IMR-90 (cell line): ENCODE measurements around the gene PNRC2. TPM values are rescaled to one million over a fixed set of nuclear protein-coding genes. Genes with fewer than 3 reads are reported as not detected.

Source experiments
- ATAC-seq: fragments of 200-7000 bp; cut with Tn5 transposase; 2 replicates; pipeline ENCODE4 v1.9.1; 2020; ENCODE audit warnings: low read depth, mild to moderate bottlenecking, moderate library complexity
- BruUV-seq: library from RNA; stranded (reverse); fragments of 400-500 nt; replicated peaks from 2 replicates; lab custom pipeline; 2021; lab: Mats Ljungman, UMichigan
- CTCF ChIA-PET: fragments of 300-600 bp; formaldehyde crosslinking; extraction: SDS; loops from one replicate; lab custom pipeline; 2021; ENCODE audit warnings: antibody characterized with exemption; lab: Yijun Ruan, JAX
- POLR2A ChIA-PET: fragments of 300-600 bp; sonication (Branson Sonifier 250); formaldehyde crosslinking; loops from one replicate; lab custom pipeline; 2022; ENCODE audit warnings: antibody characterized with exemption; ENCODE audit not compliant: unreplicated experiment; lab: Charles Lee
- DNase-seq: peaks from one replicate; pipeline ENCODE4 v3.0.0; 2013
- H2AFZ ChIP-seq: replicated peaks from 2 replicates; pipeline ENCODE3; 2013; ENCODE audit warnings: low read length, mild to moderate bottlenecking; ENCODE audit not compliant: poor library complexity
- H2AK5ac ChIP-seq: 2 replicates; pipeline ENCODE4 v1.6.1; 2013; ENCODE audit warnings: low read depth, low read length, inconsistent platforms
- H2AK9ac ChIP-seq: replicated peaks from 2 replicates; pipeline ENCODE3; 2013; ENCODE audit warnings: mild to moderate bottlenecking, low read depth, low read length, moderate library complexity; ENCODE audit not compliant: poor library complexity
- H2BK120ac ChIP-seq: 2 replicates; pipeline ENCODE4 v1.6.1; 2013; ENCODE audit warnings: low read depth, low read length, inconsistent platforms
- H2BK15ac ChIP-seq: 3 replicates; pipeline ENCODE4 v1.6.1; 2013; ENCODE audit warnings: low read depth, low read length, inconsistent platforms
- H2BK20ac ChIP-seq: 2 replicates; pipeline ENCODE4 v1.6.1; 2013; ENCODE audit warnings: low read depth, mild to moderate bottlenecking, inconsistent platforms, low read length, moderate library complexity
- H2BK5ac ChIP-seq: 2 replicates; pipeline ENCODE4 v1.6.1; 2013; ENCODE audit warnings: mild to moderate bottlenecking, low read depth, low read length, inconsistent platforms; ENCODE audit not compliant: poor library complexity, severe bottlenecking
- H3K14ac ChIP-seq: replicated peaks from 2 replicates; pipeline ENCODE4 v1.6.1; 2013; ENCODE audit warnings: low read depth, low read length, inconsistent platforms
- H3K18ac ChIP-seq: 2 replicates; pipeline ENCODE4 v1.6.1; 2013; ENCODE audit warnings: low read depth, low read length, control low read depth
- H3K23ac ChIP-seq: 2 replicates; pipeline ENCODE4 v1.6.1; 2013; ENCODE audit warnings: low read depth, low read length, inconsistent platforms
- H3K27ac ChIP-seq: 2 replicates; pipeline ENCODE4 v1.5.1; 2013; ENCODE audit warnings: mild to moderate bottlenecking, control low read depth, low read length; ENCODE audit not compliant: insufficient read depth
- H3K27me3 ChIP-seq: 2 replicates; pipeline ENCODE4 v1.6.1; 2013; ENCODE audit warnings: low read length; ENCODE audit not compliant: control insufficient read depth, insufficient read depth
- H3K36me3 ChIP-seq: 2 replicates; pipeline ENCODE4 v1.6.1; 2013; ENCODE audit warnings: low read length, mixed read lengths; ENCODE audit not compliant: control insufficient read depth, insufficient read depth
- H3K4ac ChIP-seq: 2 replicates; pipeline ENCODE4 v1.6.1; 2013; ENCODE audit warnings: low read depth, low read length, inconsistent platforms
- H3K4me1 ChIP-seq: 2 replicates; pipeline ENCODE4 v1.6.1; 2013; ENCODE audit warnings: low read length, mixed read lengths; ENCODE audit not compliant: control insufficient read depth, insufficient read depth
- H3K4me2 ChIP-seq: 2 replicates; pipeline ENCODE4 v1.6.1; 2013; ENCODE audit warnings: low read depth, mild to moderate bottlenecking, control low read depth, low read length, moderate library complexity
- H3K4me3 ChIP-seq: 2 replicates; pipeline ENCODE4 v1.5.1; 2013; ENCODE audit warnings: low read depth, mild to moderate bottlenecking, control low read depth, low read length, moderate library complexity; ENCODE audit not compliant: insufficient read depth
- H3K56ac ChIP-seq: 2 replicates; pipeline ENCODE4 v1.6.1; 2013; ENCODE audit warnings: low read length, inconsistent platforms; ENCODE audit not compliant: insufficient read depth; ENCODE audit errors: extremely low read depth
- H3K79me1 ChIP-seq, 2 experiments: 2 replicates each; pipeline ENCODE4 v1.6.1; 2013; ENCODE audit warnings: low read length in 2 of 2, inconsistent platforms in 1 of 2, low read depth in 1 of 2
- H3K9ac ChIP-seq: 2 replicates; pipeline ENCODE4 v1.6.1; 2013; ENCODE audit warnings: low read depth, low read length, control low read depth
- H3K9me1 ChIP-seq: 2 replicates; pipeline ENCODE4 v1.6.1; 2013; ENCODE audit warnings: low read length, inconsistent platforms; ENCODE audit not compliant: insufficient read depth
- H3K9me3 ChIP-seq: 2 replicates; pipeline ENCODE4 v1.6.1; 2013; ENCODE audit warnings: low read length; ENCODE audit not compliant: control insufficient read depth, insufficient read depth
- H4K20me1 ChIP-seq: 2 replicates; pipeline ENCODE4 v1.6.1; 2013; ENCODE audit warnings: low read length, inconsistent platforms; ENCODE audit not compliant: insufficient read depth
- H4K5ac ChIP-seq: 2 replicates; pipeline ENCODE4 v1.6.1; 2013; ENCODE audit warnings: mild to moderate bottlenecking, low read depth, low read length, control low read depth
- H4K8ac ChIP-seq, 2 experiments: 2 replicates each; pipeline ENCODE4 v1.6.1; 2013; ENCODE audit warnings: low read depth in 2 of 2, low read length in 2 of 2, control low read depth in 1 of 2, inconsistent platforms in 1 of 2
- H4K91ac ChIP-seq: 2 replicates; pipeline ENCODE4 v1.6.1; 2013; ENCODE audit warnings: low read depth, low read length, inconsistent platforms; ENCODE audit not compliant: insufficient read depth
- CEBPB ChIP-seq: IDR thresholded peaks from 2 replicates; pipeline ENCODE4 v1.6.1; 2012; ENCODE audit warnings: low read depth, low read length, improper control_type of control experiment
- FOS ChIP-seq: fragments of 150-350 bp; IDR thresholded peaks from 2 replicates; pipeline ENCODE4 v1.6.1; 2016; ENCODE audit warnings: low read depth, low read length
- MXI1 ChIP-seq: IDR thresholded peaks from 2 replicates; pipeline ENCODE4 v1.6.1; 2012; ENCODE audit warnings: low read depth, mild to moderate bottlenecking, low read length, moderate library complexity, borderline replicate concordance
- POLR2A ChIP-seq: IDR thresholded peaks from 2 replicates; pipeline ENCODE4 v1.6.1; 2012; ENCODE audit warnings: mild to moderate bottlenecking, low read depth, low read length
- RAD21 ChIP-seq: IDR thresholded peaks from 2 replicates; pipeline ENCODE4 v1.6.1; 2012; ENCODE audit warnings: low read length, improper control_type of control experiment
- RCOR1 ChIP-seq: IDR thresholded peaks from 2 replicates; pipeline ENCODE4 v1.6.1; 2012; ENCODE audit warnings: mild to moderate bottlenecking, low read length, improper control_type of control experiment; ENCODE audit not compliant: insufficient replicate concordance
- RFX5 ChIP-seq: IDR thresholded peaks from 2 replicates; pipeline ENCODE4 v1.8.0; 2012; ENCODE audit warnings: low read depth, mild to moderate bottlenecking, low read length, moderate library complexity
- WGBS, 2 experiments: methylation state at CpG; one replicate each; pipeline versions ENCODE4 v1.1.5 to v1.1.7; 2013; ENCODE audit warnings: missing lambda C conversion rate in 2 of 2; ENCODE audit not compliant: insufficient read length in 1 of 2; ENCODE audit errors: extremely low coverage in 2 of 2; 5-methylcytosine and 5-hydroxymethylcytosine counted together
- dilution Hi-C: fragments of 300-500 bp; cut with HindIII; formaldehyde crosslinking; loops from one replicate; pipeline ENCODE4 v1.14.3; 2018; ENCODE audit warnings: low sequenced_read_pairs; ENCODE audit not compliant: unreplicated experiment
- in situ Hi-C: fragments of 300-500 bp; cut with MboI; formaldehyde crosslinking; loops from 3 replicates; pipeline ENCODE4 v1.14.3; 2019; ENCODE audit warnings: low sequenced_read_pairs, inconsistent platforms, mixed read lengths
- intact Hi-C: fragments of 100-400 bp; cut with micrococcal nuclease; formaldehyde crosslinking; loops from 2 replicates; pipeline ENCODE4 v1.10.0; 2022
- polyA plus RNA-seq, 3 experiments: library from polyadenylated mRNA; depleted of rRNA; stranded (reverse); fragments of >200 nt; gene quantifications; 2 replicates each; pipeline ENCODE4 v1.2.3, GENCODE V29; 2012; ENCODE audit warnings: low replicate concordance in 1 of 3
- total RNA-seq: library from RNA; depleted of rRNA; stranded (reverse); fragments of >200 nt; gene quantifications from 2 replicates; pipeline ENCODE4 v1.2.3, GENCODE V29; 2012
- TF ChIP-seq, protein P1 (sequence below): fragments of 150-350 bp; IDR thresholded peaks from 2 replicates; pipeline ENCODE4 v1.6.1; 2016; ENCODE audit warnings: low read depth, mild to moderate bottlenecking, low read length, moderate library complexity, borderline replicate concordance

PNRC2 gene
- total and polyA plus RNA-seq, 2 of the 4 experiments (the other 2 are of a cell fraction) = 50.6 to 76.0 TPM

DNA sequence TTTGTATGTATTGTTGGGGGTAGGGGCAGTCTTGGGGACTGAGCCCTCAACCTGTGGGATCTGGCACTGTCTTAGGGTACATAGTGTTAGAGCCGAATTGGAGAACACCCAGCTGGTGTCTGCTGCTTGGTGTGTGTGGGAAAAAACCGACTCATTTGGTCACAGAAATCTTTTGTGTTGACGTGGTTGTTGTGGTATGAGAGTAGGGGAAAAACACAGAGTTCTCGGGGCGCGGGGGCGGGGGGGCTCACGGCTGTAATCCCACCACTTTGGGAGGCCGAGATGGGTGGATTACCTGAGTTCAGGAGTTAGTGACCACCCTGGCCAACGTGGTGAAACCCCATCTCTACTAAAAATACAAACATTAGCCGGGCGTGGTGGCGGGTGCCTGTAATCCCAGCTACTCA is 35.8 kb downstream of the PNRC2 start:
- H4K20me1 ChIP-seq = no peaks in the 10 kb centered on the region
- H4K8ac ChIP-seq = no peak overlapping the region
- ATAC-seq (peak; percentile 29; the same call in 1 of the 2 replicates), DNase-seq (peak; percentile 68)
- no peak overlapping the region for H3K9ac ChIP-seq
- no peaks in the 10 kb centered on the region for H3K9me3 ChIP-seq
- no peak overlapping the region for H2BK15ac ChIP-seq
- ChIA-PET POLR2A (no interaction called here), CTCF (no interaction called here)
- H3K79me1 ChIP-seq = no peaks in the 10 kb centered on the region
- dilution Hi-C loops (no loop called here), intact Hi-C loops (no loop called here), in situ Hi-C loops (no loop called here)
- no CpG with 5 or more reads among the region's 13 CpGs for WGBS, 2 experiments
- no peaks in the 10 kb centered on the region for H3K36me3 ChIP-seq
- H2BK120ac ChIP-seq = no peak overlapping the region
- no TSS peak for BruUV-seq
- TF ChIP-seq POLR2A (no peak), RCOR1 (no peak), RFX5 (no peak), MXI1 (no peak), RAD21 (no peak), CEBPB (no peak), FOS (no peak)
- TF ChIP-seq, protein P1, sequence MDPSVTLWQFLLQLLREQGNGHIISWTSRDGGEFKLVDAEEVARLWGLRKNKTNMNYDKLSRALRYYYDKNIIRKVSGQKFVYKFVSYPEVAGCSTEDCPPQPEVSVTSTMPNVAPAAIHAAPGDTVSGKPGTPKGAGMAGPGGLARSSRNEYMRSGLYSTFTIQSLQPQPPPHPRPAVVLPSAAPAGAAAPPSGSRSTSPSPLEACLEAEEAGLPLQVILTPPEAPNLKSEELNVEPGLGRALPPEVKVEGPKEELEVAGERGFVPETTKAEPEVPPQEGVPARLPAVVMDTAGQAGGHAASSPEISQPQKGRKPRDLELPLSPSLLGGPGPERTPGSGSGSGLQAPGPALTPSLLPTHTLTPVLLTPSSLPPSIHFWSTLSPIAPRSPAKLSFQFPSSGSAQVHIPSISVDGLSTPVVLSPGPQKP = no peak
- H2AFZ ChIP-seq = no peak overlapping the region
- H2AK5ac ChIP-seq = no peak overlapping the region
- H2AK9ac ChIP-seq = no peak overlapping the region
- H3K18ac ChIP-seq = no peak overlapping the region
- H4K91ac ChIP-seq = no peak overlapping the region
- H3K4me3 ChIP-seq = no peak overlapping the region
- no peak overlapping the region for H4K5ac ChIP-seq
- H2BK20ac ChIP-seq = no peak overlapping the region
- H3K27me3 ChIP-seq = no peaks in the 10 kb centered on the region
- no peak overlapping the region for H2BK5ac ChIP-seq
- H3K4me1 ChIP-seq = 0 out of 2 replicates have a peak, but pooled peaks cover 2% of the 10 kb centered on the region
- no peak overlapping the region for H3K56ac ChIP-seq
- H3K4ac ChIP-seq = no peak overlapping the region
- H3K14ac ChIP-seq = no peak overlapping the region
- no peak overlapping the region for H3K23ac ChIP-seq
- H3K9me1 ChIP-seq = no peaks in the 10 kb centered on the region
- no peak overlapping the region for H3K27ac ChIP-seq
- no peak overlapping the region for H3K4me2 ChIP-seq
